ENCODE measurements around the gene CYP2W1. TPM values are rescaled to one million over a fixed set of nuclear protein-coding genes. Genes with fewer than 3 reads are reported as not detected.

Gene CYP2W1
- total RNA-seq, 1 experiment from 2014 or later, result not detected

DNA sequence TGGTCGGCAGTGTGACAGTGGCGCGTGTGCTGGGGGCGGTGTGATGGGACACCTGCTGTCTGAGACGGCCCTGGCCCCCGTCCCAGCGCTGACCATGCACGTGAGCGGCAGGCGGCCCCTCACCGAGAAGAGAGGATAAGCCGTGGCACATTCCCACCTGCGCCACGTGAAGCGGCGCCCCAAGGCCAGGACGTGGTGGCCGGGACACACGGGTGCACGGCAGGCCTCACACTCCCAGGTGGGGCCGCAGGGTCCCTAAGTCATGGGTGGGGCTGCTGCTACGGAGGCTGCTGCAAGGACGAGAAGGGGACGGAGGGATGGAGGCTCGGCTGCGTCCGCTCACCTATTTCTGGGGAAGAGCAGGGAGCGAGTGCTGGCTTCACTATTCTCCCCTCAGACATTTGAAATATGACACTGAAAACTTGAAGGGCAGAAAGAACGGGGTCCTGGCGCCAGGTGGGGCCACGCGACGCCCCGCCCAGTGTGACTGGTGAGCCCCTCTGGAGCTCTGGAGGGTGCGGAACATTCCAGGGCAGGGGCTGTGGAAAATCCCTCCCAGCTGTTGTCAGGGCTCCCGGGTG is 7.5 kb downstream of the CYP2W1 start (continued):
- TF ChIP-seq RAD21 (IDR thresholded peaks at IDR 0.05; ENCODE audit: low read depth) (no peak), TCF7L2 (IDR thresholded peaks at IDR 0.05; ENCODE audit: borderline replicate concordance, extremely low read depth, insufficient read depth, insufficient read length) (no peak), SRF (IDR thresholded peaks at IDR 0.05; ENCODE audit: low read depth) (no peak)
- TF ChIP-seq, protein P1, sequence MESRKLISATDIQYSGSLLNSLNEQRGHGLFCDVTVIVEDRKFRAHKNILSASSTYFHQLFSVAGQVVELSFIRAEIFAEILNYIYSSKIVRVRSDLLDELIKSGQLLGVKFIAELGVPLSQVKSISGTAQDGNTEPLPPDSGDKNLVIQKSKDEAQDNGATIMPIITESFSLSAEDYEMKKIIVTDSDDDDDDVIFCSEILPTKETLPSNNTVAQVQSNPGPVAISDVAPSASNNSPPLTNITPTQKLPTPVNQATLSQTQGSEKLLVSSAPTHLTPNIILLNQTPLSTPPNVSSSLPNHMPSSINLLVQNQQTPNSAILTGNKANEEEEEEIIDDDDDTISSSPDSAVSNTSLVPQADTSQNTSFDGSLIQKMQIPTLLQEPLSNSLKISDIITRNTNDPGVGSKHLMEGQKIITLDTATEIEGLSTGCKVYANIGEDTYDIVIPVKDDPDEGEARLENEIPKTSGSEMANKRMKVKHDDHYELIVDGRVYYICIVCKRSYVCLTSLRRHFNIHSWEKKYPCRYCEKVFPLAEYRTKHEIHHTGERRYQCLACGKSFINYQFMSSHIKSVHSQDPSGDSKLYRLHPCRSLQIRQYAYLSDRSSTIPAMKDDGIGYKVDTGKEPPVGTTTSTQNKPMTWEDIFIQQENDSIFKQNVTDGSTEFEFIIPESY (IDR thresholded peaks at IDR 0.05; ENCODE audit: extremely low read depth, insufficient replicate concordance, low read length), result no peak

DNA sequence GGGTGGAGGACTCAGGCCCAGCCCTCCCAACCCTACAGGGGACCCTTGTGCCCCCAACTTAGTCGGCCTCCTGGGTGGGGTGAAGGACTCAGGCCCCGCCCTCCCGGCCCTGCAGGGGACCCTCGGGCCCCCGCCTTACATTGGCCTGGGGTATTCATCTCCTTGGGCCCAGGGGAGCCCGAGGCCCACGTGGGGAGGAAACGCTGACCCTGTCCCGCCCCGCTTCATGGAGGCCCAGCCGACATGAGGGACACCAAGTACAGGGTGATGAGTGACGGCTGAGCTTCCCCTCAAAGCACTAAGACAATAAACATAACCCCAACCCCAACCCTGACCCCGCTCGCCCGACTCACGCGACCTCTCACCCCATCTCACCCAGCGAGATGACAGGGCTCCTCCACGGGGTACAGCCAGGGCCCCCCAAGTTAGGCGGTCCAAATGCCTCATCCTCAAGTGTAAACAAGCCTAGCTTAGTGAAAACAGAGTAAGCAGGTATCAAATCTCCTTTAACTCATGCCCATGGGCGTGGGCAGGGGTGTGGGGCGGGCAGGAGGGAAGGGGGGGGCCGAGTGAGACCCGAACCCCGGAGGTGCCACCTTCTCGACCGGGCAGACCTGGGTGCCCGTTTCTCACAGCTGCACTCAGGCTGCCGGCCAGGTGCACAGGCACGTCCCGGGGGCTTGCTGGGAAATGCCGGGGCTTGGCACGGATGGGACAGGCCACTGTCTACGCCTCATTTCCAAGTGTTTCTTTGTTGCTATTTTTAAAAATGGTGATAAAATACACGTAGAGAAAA is 8.2 kb downstream of the CYP2W1 start:
- Histone ChIP-seq H3K4me3 (replicated peaks in 1 of 2; ENCODE audit: low read depth in 1 of 2, low read length in 2 of 2) (no peak overlapping the region), H3K27me3 (ENCODE audit: insufficient read depth, low read length) (no peaks in the 10 kb centered on the region), H3K9ac (ENCODE audit: low read length) (no peak overlapping the region), H3K4me1 (ENCODE audit: control insufficient read depth in 1 of 2, insufficient read depth in 2 of 2, low read length in 2 of 2) (peaks cover 2 to 24% of the 10 kb centered on the region in 2 experiments; a peak in 2 of 4 replicates), H3K27ac (ENCODE audit: low read depth, low read length) (no peak overlapping the region), H4K20me1 (ENCODE audit: insufficient read depth) (no peaks in the 10 kb centered on the region), H3K36me3 (ENCODE audit: control insufficient read depth in 1 of 2, insufficient read depth in 2 of 2, low read length in 2 of 2) (no peaks in the 10 kb centered on the region), H3K9me2 (ENCODE audit: insufficient read depth) (no peaks in the 10 kb centered on the region), H3K79me2 (ENCODE audit: insufficient read depth, low read length) (no peaks in the 10 kb centered on the region), H3K4me2 (ENCODE audit: low read length) (no peak overlapping the region), H3K9me3 (ENCODE audit: control insufficient read depth in 1 of 2, insufficient read depth in 1 of 2, low read depth in 1 of 2, low read length in 2 of 2) (no peaks in the 10 kb centered on the region), H2AFZ (ENCODE audit: low read depth, low read length, poor library complexity, severe bottlenecking) (no peak overlapping the region)
- TF ChIP-seq POLR2A (IDR thresholded peaks at IDR 0.05; ENCODE audit: borderline replicate concordance, extremely low read depth, insufficient read depth, insufficient read length) (no peak), ELF1 (IDR thresholded peaks at IDR 0.05; ENCODE audit: borderline replicate concordance, low read depth) (no peak), RAD21 (IDR thresholded peaks at IDR 0.05; ENCODE audit: low read depth) (no peak), SRF (IDR thresholded peaks at IDR 0.05; ENCODE audit: low read depth) (no peak), FOSL1 (IDR thresholded peaks at IDR 0.05; ENCODE audit: low read depth) (no peak), ZNF274 (IDR thresholded peaks at IDR 0.05; ENCODE audit: low read depth, low read length) (no peak), POLR2AphosphoS5 (IDR thresholded peaks at IDR 0.05; ENCODE audit: low read depth, low read length) (no peak), TCF7L2 (IDR thresholded peaks at IDR 0.05; ENCODE audit: borderline replicate concordance, extremely low read depth, insufficient read depth, insufficient read length) (no peak), SIN3A (IDR thresholded peaks at IDR 0.05; ENCODE audit: low read depth) (no peak), CEBPB (IDR thresholded peaks at IDR 0.05; ENCODE audit: low read depth) (no peak)
- TF ChIP-seq, protein P2, sequence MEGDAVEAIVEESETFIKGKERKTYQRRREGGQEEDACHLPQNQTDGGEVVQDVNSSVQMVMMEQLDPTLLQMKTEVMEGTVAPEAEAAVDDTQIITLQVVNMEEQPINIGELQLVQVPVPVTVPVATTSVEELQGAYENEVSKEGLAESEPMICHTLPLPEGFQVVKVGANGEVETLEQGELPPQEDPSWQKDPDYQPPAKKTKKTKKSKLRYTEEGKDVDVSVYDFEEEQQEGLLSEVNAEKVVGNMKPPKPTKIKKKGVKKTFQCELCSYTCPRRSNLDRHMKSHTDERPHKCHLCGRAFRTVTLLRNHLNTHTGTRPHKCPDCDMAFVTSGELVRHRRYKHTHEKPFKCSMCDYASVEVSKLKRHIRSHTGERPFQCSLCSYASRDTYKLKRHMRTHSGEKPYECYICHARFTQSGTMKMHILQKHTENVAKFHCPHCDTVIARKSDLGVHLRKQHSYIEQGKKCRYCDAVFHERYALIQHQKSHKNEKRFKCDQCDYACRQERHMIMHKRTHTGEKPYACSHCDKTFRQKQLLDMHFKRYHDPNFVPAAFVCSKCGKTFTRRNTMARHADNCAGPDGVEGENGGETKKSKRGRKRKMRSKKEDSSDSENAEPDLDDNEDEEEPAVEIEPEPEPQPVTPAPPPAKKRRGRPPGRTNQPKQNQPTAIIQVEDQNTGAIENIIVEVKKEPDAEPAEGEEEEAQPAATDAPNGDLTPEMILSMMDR (IDR thresholded peaks at IDR 0.05 in 2 of 3, conservative IDR thresholded peaks at IDR 0.05 in 1 of 3; ENCODE audit: borderline replicate concordance in 1 of 3, insufficient read depth in 1 of 3, low read depth in 2 of 3, low read length in 2 of 3), result no peak
- TF ChIP-seq, protein P3, sequence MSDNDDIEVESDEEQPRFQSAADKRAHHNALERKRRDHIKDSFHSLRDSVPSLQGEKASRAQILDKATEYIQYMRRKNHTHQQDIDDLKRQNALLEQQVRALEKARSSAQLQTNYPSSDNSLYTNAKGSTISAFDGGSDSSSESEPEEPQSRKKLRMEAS (IDR thresholded peaks at IDR 0.05), result no peak
- BruUV-seq (replicated peaks), result no TSS peak
- ChIA-PET RAD21 (ENCODE audit: low non-redundant PET in 1 of 2, low total read pairs in 2 of 2, uncharacterized antibody in 2 of 2, unreplicated experiment in 2 of 2) (no interaction called here), POLR2A (no interaction called here), CTCF (interaction anchor here (0.6 to 5.0 kb wide), 2 partner anchors 74 to 186 kb away, joined by 4 to 69 read pairs; no protein-coding TSS in a partner anchor)
- no peak for ATAC-seq
- intact Hi-C loops (cut with micrococcal nuclease), result loop anchor here (5.0 kb wide), 1 partner anchor 146 kb away; a partner anchor contains a TSS
- no peak for DNase-seq (ENCODE audit: low read depth, low spot score)
